GDM1 (cell line): ENCODE data around the gene NOL4L.

Experiments
- DNase-seq: peaks from one replicate; lab custom pipeline; 2025; lab: John Stamatoyannopoulos, UW

The NOL4L gene, protein sequence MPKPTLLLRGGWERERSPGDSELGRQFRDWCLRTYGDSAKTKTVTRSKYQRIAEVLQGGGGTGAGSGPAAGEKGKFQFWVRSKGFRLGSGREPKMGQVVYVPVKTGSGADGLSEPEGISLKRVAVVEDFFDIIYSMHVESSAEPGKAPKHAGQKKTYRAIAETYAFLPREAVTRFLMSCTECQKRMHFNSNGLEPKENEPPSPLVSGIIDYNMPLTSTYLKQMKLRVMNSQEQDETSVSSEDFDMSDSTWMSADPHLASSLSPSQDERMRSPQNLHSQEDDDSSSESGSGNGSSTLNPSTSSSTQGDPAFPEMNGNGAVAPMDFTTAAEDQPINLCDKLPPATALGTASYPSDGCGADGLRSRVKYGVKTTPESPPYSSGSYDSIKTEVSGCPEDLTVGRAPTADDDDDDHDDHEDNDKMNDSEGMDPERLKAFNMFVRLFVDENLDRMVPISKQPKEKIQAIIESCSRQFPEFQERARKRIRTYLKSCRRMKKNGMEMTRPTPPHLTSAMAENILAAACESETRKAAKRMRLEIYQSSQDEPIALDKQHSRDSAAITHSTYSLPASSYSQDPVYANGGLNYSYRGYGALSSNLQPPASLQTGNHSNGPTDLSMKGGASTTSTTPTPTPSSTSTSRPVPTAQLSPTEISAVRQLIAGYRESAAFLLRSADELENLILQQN

DNA sequence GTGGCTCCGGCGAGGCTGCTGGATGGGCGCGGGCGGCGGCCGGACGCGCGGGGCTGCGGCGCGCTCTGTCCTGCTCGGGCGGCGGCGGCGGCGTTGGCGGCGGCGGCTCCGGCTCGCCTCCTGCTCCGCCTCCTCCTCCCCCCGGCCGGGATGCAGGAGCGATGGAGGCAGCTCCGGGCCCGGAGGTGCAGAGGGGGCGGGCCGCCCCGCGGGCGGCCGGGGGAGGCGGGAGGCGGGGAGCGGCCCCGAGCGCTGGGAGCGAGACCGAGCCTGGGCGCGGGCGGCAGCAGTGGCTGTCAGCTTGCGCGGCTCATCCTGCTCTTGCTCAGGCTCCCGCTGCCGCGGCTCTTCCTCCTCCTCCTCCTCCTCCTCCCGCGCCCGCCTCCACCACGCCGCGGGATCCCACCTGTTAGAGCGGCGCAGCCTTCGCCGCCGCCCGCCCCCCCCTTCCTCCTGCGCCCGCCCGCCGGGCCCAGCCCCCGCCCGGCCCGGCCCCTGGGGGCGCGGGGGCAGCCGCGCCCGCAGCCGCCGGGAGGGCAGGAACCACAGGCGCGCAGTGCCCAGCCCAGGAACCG lies at the start of gene NOL4L:
Gene NOL4L, minus strand, starts transcription at position 323 of the 575 bp plus-strand sequence. CDS start 443 bp downstream, outside the sequence.
- peak; percentile 34 for DNase-seq

DNA sequence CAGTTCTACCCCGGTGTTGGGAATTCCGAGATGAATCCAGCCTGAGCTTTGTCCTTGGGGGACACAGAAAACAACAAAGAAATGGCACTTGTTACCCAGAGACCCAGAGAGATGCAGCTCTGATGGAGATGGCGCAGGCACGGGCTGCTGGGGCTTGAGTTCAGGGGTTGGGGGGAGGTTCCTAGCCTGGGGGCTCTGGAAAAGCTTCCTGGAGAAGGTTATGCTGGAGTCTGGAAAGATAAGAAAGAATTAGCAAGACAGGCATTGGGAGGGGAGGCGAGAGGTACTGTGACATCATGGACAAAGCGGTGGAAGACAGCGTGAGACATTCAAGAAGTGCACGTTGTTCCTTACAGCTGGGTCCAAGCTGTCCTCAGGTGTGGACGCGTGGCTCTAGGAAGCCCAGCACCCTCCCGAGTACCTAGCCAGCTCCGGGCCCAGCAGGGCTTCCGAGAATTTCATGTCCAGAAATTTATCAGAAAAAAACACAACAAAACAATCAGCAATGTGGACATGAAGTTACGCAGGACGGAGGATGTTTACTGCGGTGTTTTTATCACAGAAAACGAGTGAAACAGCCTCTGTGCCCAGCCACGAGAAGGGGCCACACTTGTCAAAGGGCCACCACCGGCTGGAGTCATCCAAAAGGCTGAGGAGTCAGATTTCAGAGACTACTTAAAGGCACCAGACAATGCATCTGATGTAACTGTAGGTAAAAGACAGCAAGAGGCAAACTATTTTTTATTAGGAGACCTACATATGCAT lies 49.1 kb upstream of the NOL4L start:
- DNase-seq, result no peak

DNA sequence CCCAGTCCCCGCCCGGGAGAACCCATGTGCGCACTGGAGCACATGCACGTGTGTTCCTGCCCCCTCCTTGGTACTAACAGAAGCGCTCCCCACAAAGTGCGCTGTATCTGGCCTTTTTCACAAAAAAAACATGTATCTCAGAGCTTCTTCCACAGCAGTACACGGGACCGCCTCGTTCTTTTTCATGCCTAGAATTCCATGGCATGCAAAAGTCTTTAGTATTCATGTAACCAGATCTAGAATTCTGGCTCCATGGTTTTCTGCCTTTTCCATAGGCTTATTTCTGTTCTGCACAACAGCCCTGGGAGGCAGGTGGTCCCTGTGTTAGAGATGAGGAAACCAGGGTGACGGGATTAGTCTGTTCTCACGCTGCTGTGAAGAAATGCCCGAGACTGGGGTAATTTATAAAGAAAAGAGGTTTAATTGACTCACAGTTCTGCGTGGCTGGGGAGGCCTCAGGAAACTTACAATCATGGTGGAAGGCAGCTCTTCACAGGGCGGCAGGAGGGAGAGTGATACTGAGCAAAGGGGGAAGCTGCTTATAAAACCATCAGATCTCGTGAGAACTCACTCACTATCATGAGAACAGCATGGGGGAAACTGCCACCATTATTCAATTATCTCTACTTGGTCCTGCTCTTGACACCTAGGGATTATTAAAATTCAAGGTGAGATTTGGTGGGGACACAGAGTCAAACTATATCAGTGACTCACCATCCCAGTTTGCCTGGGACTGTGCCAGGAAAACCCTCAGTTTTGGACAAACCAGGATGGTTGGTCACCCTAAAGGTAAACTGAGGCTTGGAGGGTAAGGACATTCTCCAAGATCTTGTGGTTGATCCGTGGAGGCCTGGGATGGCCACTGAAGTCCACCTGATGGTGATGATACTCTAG lies 47.6 kb upstream of the NOL4L start:
- no peak for DNase-seq

DNA sequence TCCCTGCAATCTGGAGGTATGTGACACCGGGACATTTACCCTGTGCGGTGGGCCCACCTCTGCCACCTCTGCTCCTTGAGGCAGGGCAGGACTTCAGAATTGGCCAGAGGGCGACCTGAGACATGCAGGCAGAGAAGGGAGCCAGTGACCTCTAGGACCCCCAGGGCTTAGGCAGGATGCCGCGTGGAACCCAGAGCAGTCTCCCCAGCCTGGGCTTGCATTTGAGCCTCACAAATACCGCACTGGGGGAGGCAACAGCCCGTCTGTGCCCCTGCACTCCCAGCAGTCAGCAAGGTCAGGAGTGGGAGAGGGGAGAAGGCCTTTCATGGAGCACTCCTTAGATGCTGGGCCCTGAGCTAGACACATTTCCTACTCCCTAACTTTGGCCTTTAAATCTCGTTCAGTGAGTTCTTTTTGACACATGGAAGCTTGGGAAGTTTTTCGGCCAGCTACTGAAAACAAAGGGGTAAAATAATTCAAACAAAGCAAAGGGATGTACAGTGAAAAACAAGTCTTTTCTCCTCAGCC lies 46.9 kb upstream of the NOL4L start:
- DNase-seq, result no peak

DNA sequence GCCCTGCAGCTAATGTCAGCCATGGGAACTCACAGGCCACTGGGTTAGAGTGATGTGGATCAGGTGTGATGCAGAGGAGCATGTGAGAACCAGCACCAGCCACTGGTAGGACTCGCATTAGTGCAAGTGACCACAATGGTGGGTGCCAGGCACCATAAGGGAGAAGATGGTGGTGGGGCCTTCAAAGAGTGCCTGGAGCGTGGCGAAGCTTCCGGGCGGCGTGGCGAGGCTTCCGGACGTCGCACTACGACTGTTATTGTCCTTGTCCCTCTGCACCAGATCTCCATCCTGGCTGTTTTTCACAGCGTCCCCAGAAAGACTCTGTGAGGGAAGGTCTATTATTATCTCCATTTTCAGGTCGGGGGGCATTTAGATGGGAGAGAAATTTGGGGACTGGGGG lies 44.7 kb upstream of the NOL4L start:
- DNase-seq, result no peak

DNA sequence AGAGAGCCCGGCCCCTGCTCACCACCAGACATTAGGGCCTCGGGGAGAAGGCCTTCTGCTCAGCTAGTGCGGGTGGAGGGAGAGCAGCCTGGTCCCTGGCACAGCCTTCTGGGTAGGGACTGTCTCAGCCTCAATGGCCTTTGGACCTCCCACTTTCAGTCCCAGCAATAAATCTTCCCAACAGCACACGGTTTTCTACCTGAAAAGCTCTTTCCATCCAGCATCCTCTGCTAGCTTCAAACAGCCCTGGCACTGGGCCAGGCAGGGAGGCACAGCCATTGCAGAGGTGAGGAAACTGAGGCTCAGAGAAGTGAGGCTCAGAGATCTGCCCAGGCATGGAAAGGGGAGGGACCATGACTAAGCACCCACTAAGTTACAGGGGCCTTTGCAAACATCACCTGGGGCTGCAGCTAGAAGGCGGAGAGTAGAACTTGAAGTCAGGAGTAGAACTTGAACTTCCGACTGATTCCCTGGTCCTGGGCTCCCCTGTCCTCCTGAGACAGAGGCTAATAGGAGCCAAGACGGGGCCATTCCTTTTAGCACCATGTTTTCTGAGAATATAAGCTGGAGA lies 43.9 kb upstream of the NOL4L start:
- DNase-seq, result no peak

DNA sequence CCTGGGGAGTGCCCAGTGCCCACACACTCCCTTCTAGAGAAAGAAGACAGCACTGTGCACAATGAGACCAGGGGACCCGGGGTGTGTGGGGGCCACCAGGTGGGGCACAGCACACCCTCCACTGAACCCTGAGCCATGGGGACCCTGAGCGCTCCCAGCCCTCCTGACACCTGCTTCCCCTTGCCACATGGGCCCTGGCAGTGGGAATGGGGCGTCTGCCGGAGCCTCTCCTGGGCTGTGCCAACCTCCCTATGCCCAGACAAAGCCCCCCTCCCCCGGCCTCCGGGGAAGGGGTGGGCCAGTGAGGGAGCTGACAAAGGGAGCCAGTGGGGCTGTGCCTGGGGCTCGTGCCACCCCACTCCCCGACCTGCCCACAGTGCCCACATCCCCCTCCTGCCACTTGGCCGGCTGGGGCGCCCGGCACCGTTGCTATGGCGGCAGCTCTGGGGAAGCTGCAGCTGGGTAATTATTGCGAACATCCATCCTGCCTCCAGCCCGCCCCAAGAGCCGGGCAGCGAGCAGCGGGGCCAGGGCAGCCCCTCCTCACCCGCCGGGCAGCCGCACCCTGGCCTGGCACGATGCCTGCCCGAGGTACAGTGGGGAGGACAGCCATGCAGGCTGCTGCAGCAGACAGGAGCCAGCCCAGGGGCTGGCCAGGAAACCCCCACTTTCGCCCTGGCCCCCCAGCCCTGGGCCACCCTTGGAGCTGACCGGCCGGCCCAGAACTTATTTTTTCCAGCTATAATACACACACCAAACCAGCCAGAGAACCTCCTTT lies 41.9 kb upstream of the NOL4L start:
- peak; percentile 71 for DNase-seq

DNA sequence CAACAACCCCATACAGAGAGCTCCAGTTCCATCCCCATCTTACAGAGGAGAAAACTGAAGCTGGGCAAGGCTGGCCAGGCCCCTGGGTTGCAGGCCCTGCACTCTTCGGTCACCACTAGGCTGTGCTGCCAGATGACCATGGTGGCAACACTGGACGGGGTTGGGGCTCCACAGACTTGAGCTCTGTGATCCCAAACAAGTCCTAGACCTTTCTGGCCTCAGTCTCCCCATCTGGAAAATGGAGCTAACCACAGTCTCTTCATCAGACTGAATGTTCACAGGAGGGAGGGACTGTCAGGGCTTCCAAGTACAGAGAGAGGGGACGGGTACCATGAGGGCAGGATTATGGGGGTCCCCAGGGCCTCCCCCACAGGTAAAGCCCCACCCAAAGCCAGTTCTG lies 41.3 kb upstream of the NOL4L start:
- no peak for DNase-seq

DNA sequence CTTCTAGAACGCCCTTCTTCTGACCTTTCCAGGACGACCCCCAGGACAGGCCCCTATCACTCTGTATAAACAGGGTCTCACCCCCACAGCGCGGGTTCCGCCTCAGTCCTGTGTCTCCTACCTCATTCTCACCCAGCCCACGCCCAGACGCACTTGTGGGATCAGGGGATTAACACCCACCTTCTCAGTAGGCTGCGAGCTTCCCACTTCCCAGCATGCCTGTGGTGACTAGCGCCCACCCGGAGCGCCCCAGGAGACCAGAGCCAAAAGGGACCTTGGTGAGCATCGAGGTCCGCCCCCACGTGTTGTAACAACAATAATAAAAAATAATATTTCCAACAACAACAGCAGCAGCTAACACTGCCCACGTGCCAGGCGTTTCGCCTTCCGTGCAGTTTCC lies 40.9 kb upstream of the NOL4L start:
- no peak for DNase-seq

DNA sequence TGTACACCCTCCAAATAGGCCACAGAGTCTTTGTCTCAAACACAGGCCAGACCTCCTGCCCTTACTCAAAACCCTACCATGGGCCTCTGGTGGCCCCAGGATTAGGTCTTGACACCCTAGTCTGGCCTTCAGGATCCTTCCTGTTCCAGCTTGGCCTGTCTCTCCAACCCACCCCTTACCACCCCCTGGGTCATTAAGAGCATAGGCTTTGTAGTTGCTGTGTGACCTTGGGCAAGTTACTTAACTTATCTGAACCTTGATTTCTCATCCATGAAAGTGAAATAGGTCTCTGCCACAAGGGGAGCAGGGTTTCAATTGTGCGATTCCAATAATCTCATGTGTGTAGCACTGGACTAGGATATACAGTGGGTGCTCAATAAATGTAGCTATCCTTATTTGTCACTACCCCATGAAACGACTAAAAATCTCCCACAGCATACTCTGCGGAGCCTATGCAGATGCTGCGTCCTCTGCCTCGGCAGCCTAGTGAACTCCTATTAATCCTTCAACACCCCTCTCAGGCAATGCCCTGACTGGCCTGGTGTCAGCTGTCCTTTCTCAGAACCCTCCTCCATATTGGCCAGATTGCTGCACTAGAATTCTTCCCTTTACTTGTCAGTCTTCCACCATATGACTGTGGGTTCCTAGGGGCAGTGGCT lies 39.7 kb upstream of the NOL4L start:
- DNase-seq, result no peak

DNA sequence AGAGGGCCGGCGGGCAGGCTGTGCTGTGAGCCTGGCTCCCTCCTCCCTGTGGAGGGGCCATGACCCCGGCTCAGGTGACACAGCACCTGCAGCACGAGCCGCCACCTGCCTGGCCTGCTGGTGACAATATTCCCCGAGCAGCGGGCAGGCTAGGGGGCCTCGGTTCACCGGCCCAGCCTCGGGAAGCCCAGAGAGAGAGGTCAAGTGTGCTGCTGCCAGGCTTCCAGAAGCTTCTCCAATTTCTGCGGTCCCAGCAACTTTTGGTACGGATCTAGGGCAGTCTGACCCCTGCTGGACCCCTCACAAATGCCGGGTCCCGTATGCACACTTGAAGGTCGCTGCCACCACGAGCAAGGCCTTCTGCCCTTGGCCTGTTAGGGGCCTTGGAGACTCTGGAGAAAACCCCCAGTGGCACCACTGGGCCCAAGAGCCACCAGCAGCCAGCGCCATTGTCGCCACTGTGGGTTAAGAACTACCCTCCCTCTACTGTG lies 38.6 kb upstream of the NOL4L start:
- DNase-seq, result no peak

DNA sequence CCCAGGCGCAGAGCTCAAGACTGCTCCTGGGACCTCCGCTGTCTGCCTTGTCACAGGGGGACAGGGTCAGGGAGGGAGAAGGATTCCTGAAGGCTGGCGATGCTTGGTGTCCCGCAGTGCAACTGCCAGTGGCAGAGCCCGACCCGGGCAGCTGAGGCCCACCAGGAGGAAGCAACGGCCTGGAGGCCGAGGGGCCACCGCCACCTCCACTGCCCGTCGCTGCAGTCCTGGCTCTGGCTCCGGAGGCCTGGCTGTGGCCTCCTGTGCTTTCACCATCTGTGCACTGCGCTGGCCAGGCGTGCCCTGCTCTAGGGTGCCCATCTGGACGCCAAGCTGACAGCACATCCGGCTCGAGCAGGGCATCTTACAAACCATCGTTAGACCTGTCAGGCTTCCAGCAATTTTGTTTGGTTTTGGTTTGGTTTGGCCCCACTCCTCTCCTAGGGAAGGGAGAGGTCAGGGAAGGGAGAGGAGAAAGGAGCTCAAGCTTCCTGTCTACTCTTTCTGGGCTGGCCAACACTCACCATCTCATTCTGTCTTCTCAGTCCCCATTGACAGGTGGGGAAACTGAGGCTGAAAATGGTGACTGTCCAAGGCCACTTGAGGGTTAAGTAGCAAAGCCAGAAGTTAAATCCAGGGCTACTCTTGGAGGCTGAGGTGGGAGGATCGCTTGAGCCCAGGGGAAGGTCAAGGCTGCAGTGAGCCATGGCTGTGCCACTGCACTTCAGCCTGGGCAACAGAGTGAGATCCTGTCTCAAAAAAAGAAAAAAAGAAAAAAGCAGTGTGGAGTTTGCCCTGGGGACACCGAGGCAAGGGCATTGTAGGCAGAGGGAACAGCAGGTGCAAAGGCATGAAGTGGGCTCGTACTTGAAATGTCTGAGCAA lies 37.7 kb upstream of the NOL4L start:
- no peak for DNase-seq

DNA sequence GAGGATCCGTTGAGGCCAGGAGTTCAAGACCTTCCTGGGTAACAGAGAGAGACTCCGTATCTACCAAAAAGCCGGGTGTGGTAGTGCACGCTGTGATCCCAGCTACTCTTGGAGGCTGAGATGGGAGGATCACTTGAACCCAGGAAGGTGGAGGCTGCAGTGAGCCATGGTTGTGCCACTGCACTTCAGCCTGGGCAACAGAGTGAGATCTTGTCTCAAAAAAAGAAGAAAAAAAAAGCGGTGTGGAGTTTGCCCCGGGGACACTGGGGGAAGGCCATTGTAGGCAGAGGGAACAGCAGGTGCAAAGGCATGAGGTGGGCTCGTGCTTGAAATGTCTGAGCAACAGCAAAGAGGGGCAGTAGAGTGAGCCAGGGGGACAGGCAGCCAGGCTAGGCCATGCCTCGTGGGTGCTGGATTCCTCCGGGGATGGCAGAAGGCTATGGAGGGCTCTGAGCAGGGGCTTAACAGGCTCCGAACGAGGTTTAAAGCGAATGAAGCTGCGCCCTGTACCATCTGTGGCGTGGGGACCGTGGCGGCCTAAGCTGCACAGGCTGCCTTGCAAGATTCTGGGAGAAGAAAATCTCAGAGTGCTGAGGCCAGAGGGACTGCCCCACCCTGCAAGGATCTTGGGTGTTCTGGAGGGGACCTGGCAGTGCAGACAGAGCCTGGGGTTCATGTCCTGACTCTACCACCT lies 36.9 kb upstream of the NOL4L start:
- no peak for DNase-seq

DNA sequence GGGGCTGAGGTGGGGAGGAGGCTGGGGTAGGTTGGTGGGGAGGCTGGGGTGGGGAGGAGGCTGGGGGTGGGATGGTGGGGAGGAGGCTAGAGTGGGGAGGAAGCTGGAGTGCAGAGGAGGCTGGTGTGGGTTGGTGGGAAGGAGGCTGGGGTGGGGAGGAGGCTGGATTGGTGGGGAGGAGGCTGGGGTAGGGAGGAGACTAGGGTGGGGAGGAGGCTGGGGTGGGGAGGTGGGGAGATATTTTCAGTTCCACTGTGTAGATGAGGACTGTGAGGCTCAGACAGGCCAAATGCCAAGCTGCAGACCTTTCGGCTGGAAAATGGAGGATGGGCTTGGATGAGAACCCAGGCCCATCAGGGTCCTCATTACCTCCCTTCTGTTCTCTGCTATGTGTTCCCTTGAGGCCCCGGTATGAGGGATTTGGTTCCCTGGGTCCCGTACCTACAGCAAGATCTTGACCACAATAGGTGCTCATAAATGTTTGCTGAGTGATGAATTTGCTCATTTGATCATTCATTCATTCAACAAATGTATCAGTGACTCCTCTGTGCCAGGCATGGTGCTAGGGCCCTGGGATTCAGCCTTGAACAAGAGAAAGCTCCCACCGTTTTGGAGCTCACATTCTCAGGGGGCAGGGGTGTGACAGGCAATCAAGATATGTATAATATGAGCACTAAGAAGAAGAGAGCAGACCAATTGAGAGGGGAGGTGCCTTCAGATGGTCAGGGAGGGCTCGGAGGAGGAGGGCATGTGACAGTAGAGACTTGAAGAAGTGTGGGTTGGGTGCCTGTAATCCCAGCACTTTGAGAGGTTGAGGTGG lies 36.1 kb upstream of the NOL4L start:
- DNase-seq, result no peak

DNA sequence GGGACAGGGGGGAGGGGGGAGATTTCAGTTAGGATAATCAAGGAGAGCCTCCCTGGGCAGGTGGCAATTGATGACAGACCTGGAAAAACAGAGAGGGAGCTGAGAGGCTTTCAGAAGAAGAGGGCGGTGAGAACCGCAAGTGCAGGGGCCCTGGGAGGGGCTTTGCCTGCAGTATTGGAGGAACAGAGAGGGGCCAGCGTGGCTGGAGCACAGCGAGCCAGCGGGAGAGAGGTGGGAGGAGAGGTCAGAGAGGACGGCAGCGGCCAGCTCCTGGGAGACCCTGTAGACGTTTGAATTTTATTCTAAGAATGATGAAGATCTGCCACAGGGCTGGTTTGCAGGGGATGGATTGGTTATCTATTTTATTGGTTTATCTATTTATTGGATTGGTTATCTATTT lies 34.5 kb upstream of the NOL4L start:
- no peak for DNase-seq

DNA sequence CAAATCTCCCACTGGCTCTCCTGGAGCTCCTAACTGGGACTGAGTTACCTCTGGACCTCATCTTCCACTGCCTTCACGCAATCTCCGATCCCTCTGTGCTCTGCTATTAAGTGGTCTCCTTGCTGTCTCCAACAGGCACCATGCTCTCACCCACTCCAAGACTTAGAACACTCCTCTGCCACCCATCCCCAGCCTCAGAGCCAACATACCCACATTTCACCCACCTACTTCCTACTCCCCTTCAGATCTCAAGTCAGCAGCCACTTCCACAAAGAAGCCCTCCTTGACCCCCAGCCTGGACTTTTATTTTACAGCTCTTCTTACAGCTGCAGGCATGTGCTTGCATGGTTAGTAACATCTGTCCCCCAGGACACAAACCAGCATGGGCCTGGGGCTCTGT lies 29.6 kb upstream of the NOL4L start:
- DNase-seq, result no peak

DNA sequence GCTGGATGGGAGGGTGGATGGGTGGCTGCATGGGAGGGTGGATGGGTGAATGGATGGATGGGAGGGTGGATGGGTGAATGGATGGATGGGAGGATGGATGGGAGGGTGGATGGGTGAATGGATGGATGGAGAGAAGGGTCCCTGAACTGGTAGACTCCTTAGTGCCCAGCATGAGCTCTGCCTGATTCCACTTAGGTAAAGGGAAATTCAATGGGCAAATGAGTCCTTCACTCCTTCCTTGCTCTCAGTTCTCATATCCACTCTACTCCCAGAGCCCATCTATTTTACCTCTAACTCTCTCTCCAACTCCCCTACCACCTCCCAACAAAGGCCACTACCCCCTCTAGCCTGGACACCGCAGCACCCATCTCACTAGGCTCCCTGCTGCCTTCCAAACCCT lies 29.2 kb upstream of the NOL4L start:
- DNase-seq, result no peak
